ENCODE data around the gene ENGASE.

GRCh38 chr17:79028496-79029326 lies 45.9 kb upstream of the ENGASE start:
- TF ChIP-seq CTCF (conservative IDR thresholded peaks at IDR 0.05; ENCODE audit: low read length) (peak; percentile 47), EZH2phosphoT487 (IDR thresholded peaks at IDR 0.05; ENCODE audit: borderline replicate concordance) (no peak)
